GM19239 (cell line): ENCODE results near the gene TBL1XR1.

ENCODE experiments used
- DNase-seq: peaks from one replicate; pipeline ENCODE4 v3.0.0; 2011; ENCODE audit warnings: low spot score; ENCODE audit not compliant: insufficient read length
- FAIRE-seq: peaks from 2 replicates; lab custom pipeline; 2011; peaks lifted over from hg19 to GRCh38; lab: Jason Lieb, UNC

The TBL1XR1 gene

DNA sequence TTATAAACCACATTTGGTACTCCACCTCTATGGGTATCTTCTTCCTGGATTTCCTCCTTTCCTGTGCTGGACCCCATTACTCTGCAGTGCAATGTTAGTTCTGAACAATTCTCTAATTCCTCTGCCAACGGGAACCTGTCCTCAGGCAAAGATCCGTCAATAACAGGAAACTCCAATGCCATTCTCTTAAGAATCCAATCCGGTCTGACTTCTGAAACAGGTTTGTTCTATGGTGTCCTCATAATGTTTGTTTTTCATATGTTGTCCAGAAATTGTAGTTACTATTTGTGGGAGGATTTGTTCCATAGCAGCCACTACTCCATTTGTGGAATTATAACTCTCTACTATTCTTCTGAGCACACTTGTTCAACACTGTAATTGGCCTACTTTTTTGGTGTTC is 112.7 kb downstream of the TBL1XR1 start:
- DNase-seq (no peak), FAIRE-seq (no peak)

DNA sequence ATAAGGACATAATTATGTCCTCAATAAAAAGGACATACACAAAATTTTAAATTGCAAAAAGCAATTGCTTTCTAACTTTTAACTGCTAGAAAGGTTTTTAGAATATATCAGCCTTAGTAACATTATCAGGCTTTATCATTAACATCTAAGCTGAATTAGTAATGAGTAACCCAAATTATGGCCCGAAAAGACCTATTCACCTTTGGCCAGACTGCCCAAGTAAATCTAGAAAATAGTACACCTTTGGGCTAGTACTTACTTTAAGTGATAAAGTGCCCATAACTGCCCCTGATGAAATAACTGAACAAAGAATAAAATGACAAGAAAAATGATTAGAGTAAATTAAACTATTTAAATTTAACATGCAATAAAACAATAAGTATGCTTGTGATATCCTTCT is 117.2 kb downstream of the TBL1XR1 start:
- DNase-seq (no peak), FAIRE-seq (no peak)

- no peak for FAIRE-seq
Measured at GRCh38 chr3:177079684-177080083, 117.6 kb downstream of the TBL1XR1 start.

GRCh38 chr3:177071496-177072156 is 125.7 kb downstream of the TBL1XR1 start:
- FAIRE-seq (no peak), DNase-seq (no peak)

More at GRCh38 chr3:177079684-177080083, 117.6 kb downstream of the TBL1XR1 start:
- DNase-seq = no peak

DNA sequence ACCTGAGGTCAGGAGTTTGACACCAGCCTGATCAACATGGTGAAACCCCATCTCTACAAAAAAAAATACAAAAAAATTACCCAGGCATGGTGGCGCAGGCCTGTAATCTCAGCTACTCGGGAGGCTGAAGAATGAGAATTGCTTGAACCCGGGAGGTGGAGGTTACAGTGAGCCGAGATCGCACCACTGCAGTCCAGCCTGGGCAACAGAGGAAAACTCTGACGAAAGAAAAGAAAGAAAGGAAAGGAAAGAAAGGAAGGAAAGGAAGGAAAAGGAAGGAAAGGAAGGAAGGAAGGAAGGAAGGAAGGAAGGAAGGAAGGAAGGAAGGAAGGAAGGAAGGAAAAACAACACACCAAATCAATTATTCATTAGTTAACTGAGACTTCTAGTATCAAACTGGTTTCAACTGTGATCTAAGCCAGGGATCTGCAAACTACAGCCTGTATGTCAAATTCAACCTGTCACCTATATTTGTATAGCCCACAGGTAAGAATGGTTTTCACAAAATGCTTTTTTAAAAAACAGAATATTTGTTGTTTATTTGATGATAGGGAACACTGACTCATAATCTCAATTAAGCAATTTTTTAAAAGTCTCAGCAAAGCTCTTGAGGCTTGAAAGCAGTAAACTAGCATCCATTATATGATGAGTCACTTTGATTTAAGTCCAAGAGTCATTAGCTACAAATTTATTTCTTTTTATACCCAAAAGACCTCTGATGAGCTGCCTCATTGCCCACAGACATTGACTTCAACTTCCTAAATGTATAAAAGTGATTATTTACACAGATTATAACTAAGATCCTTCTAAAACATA is 127.6 kb downstream of the TBL1XR1 start:
- no peak for FAIRE-seq
- DNase-seq = no peak

GRCh38 chr3:177068967-177069366 is 128.3 kb downstream of the TBL1XR1 start:
- peak; percentile 37 for FAIRE-seq
- DNase-seq = no peak

GRCh38 chr3:177066068-177066467 is 131.2 kb downstream of the TBL1XR1 start:
- no peak for FAIRE-seq
- no peak for DNase-seq

GRCh38 chr3:177065285-177066033 is 131.8 kb downstream of the TBL1XR1 start:
- DNase-seq = no peak
- no peak for FAIRE-seq

GRCh38 chr3:177062052-177062732 is 135.1 kb downstream of the TBL1XR1 start:
- FAIRE-seq = no peak
- no peak for DNase-seq

- DNase-seq (no peak), FAIRE-seq (peak; percentile 33)
Measured at GRCh38 chr3:177061369-177061768, 135.9 kb downstream of the TBL1XR1 start.

GRCh38 chr3:177060492-177060891 is 136.8 kb downstream of the TBL1XR1 start:
- DNase-seq = no peak
- peak; percentile 51 for FAIRE-seq

GRCh38 chr3:177058648-177059047 is 138.6 kb downstream of the TBL1XR1 start:
- no peak for FAIRE-seq
- DNase-seq = no peak

GRCh38 chr3:177057768-177058167 is 139.5 kb downstream of the TBL1XR1 start:
- FAIRE-seq (peak; percentile 79), DNase-seq (peak; percentile 19)

- FAIRE-seq = peak; percentile 60
Measured at GRCh38 chr3:177056927-177057326, 140.4 kb downstream of the TBL1XR1 start.

DNA sequence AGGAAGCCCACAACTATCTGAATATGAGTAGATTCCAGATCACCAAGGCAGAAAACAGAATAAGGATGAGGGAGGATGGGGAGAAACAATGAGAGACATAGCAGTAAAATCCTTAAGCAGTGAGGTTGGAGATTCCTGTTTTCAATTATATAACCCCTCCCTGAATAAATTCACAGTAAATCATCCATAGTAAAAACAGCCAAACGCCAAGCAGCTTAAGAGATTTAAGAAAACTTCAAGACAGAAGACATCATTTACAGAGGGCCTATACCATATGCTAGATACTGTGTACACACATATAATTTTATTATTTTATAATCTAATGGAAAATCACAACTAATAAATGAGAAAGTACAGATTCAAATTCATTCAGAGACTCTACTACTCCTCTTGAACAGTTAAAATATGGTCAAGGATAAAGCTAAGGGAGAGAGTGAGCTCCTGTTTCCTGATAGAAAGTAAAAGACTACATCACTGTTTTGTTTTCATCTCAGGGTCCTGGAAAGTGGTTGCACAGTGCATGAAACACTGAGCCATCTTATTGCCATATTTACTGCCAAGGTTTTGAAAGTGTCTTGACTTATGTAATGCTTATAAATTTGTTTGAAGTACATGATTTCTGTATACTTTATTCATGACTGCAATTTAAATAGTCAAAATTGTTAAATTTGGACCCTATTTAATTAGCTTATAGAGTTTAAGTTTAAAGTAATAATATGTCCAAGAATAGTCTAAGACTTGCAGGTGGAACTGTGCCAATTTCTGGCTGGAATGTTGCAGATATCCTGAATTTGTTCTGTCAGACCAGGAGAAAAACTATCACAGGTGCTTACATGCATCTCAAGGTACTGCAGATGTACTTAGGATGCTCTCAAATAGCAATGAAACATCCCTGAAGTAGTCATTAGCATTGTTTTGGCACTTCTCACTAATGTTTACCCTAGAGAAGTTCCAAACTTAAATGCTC is 141.4 kb downstream of the TBL1XR1 start:
- FAIRE-seq (peak; percentile 14), DNase-seq (no peak)

More at GRCh38 chr3:177056927-177057326, 140.4 kb downstream of the TBL1XR1 start:
- DNase-seq = no peak

- DNase-seq (no peak), FAIRE-seq (no peak)
Measured at GRCh38 chr3:177053107-177053506, 144.2 kb downstream of the TBL1XR1 start.

DNA sequence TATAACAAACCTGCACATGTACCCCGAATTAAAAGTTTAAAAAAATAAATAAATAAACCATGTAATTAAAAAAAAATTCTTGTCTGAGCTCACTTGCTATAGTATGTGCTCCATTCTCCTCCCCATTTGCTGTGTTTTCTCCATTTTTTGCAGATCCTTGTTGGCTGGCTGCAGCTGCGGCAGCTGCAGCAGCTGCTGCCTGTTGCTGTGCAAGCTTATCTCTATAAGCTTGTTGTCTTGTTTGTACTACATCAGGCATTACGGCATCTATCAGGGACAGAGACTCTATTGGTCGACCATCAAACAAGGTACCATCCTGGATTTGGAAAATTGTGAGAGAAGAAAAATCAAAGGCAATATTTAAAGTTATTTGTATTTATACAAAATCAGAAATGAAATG is 145.9 kb downstream of the TBL1XR1 start:
- DNase-seq = no peak
- FAIRE-seq = no peak

- FAIRE-seq (peak; percentile 87), DNase-seq (no peak)
Measured at GRCh38 chr3:177050501-177051237, 146.6 kb downstream of the TBL1XR1 start.
